Measurements from ENCODE around the gene MUC20.
"Not testable (repeated sequence)": the region's sequence is repeated elsewhere in the genome, so short reads cannot be mapped to it uniquely, and the experiment has no call there.

The MUC20 gene

GRCh38 chr3:195720831-195721506 lies at the start of gene MUC20:
Gene MUC20 (plus strand): TSS chr3:195720978. CDS start chr3:195721008, 30 bp downstream.
- H3K4me1 Mint-ChIP-seq (ENCODE audit: low read depth); H3K9me3 Mint-ChIP-seq; H3K27me3 Mint-ChIP-seq (ENCODE audit: low read depth); DNase-seq (ENCODE audit: low spot score); H3K36me3 Mint-ChIP-seq (ENCODE audit: low read depth); H3K4me3 Mint-ChIP-seq; H3K27ac Mint-ChIP-seq: not testable (repeated sequence)

GRCh38 chr3:195671283-195671682 lies 49.5 kb upstream of the MUC20 start:
- H3K9me3 Mint-ChIP-seq; H3K27ac Mint-ChIP-seq; H3K4me1 Mint-ChIP-seq (ENCODE audit: low read depth); H3K4me3 Mint-ChIP-seq; H3K27me3 Mint-ChIP-seq (ENCODE audit: low read depth); DNase-seq (ENCODE audit: low spot score): not testable (repeated sequence)
- peaks cover 34% of the 10 kb centered on the region for H3K36me3 Mint-ChIP-seq (ENCODE audit: low read depth)

- H3K27ac Mint-ChIP-seq; H3K9me3 Mint-ChIP-seq; H3K4me3 Mint-ChIP-seq; H3K4me1 Mint-ChIP-seq (ENCODE audit: low read depth); H3K27me3 Mint-ChIP-seq (ENCODE audit: low read depth); DNase-seq (ENCODE audit: low spot score): not testable (repeated sequence)
- peaks cover 40% of the 10 kb centered on the region for H3K36me3 Mint-ChIP-seq (ENCODE audit: low read depth)
Measured at GRCh38 chr3:195673711-195674110, 47.1 kb upstream of the MUC20 start.

- H3K9me3 Mint-ChIP-seq; H3K27me3 Mint-ChIP-seq (ENCODE audit: low read depth): not testable (repeated sequence)
Measured at GRCh38 chr3:195678391-195679015, 42.3 kb upstream of the MUC20 start.

GRCh38 chr3:195680690-195681089 lies 40.1 kb upstream of the MUC20 start:
- not testable (repeated sequence) for H3K4me3 Mint-ChIP-seq; H3K9me3 Mint-ChIP-seq; DNase-seq (ENCODE audit: low spot score); H3K27me3 Mint-ChIP-seq (ENCODE audit: low read depth); H3K27ac Mint-ChIP-seq; H3K4me1 Mint-ChIP-seq (ENCODE audit: low read depth)
- peaks cover 45% of the 10 kb centered on the region for H3K36me3 Mint-ChIP-seq (ENCODE audit: low read depth)

More at GRCh38 chr3:195678391-195679015, 42.3 kb upstream of the MUC20 start:
- peaks cover 39% of the 10 kb centered on the region for H3K36me3 Mint-ChIP-seq (ENCODE audit: low read depth)
- DNase-seq (ENCODE audit: low spot score); H3K4me3 Mint-ChIP-seq; H3K4me1 Mint-ChIP-seq (ENCODE audit: low read depth); H3K27ac Mint-ChIP-seq: not testable (repeated sequence)

- not testable (repeated sequence) for H3K4me3 Mint-ChIP-seq; H3K27ac Mint-ChIP-seq; H3K4me1 Mint-ChIP-seq (ENCODE audit: low read depth); H3K27me3 Mint-ChIP-seq (ENCODE audit: low read depth); H3K9me3 Mint-ChIP-seq; DNase-seq (ENCODE audit: low spot score)
- peaks cover 52% of the 10 kb centered on the region for H3K36me3 Mint-ChIP-seq (ENCODE audit: low read depth)
Measured at GRCh38 chr3:195681458-195682103, 39.2 kb upstream of the MUC20 start.

GRCh38 chr3:195682104-195682742 lies 38.6 kb upstream of the MUC20 start:
- not testable (repeated sequence) for H3K4me1 Mint-ChIP-seq (ENCODE audit: low read depth); H3K27me3 Mint-ChIP-seq (ENCODE audit: low read depth); H3K27ac Mint-ChIP-seq; H3K4me3 Mint-ChIP-seq; DNase-seq (ENCODE audit: low spot score); H3K9me3 Mint-ChIP-seq
- H3K36me3 Mint-ChIP-seq (ENCODE audit: low read depth) = peaks cover 57% of the 10 kb centered on the region

- peaks cover 55% of the 10 kb centered on the region for H3K36me3 Mint-ChIP-seq (ENCODE audit: low read depth)
- H3K27me3 Mint-ChIP-seq (ENCODE audit: low read depth); H3K9me3 Mint-ChIP-seq; DNase-seq (ENCODE audit: low spot score); H3K4me3 Mint-ChIP-seq: not testable (repeated sequence)
- H3K4me1 Mint-ChIP-seq (ENCODE audit: low read depth) = peaks cover 11% of the 10 kb centered on the region
- H3K27ac Mint-ChIP-seq = peak overlapping the region; percentile 1
Measured at GRCh38 chr3:195683722-195684526, 36.9 kb upstream of the MUC20 start.

- not testable (repeated sequence) for H3K9me3 Mint-ChIP-seq; H3K27ac Mint-ChIP-seq; H3K4me3 Mint-ChIP-seq; H3K27me3 Mint-ChIP-seq (ENCODE audit: low read depth); DNase-seq (ENCODE audit: low spot score)
- Mint-ChIP-seq H3K36me3 (ENCODE audit: low read depth) (peaks cover 56% of the 10 kb centered on the region), H3K4me1 (ENCODE audit: low read depth) (peaks cover 16% of the 10 kb centered on the region)
Measured at GRCh38 chr3:195684527-195685257, 36.1 kb upstream of the MUC20 start.

- DNase-seq (ENCODE audit: low spot score) = not testable (repeated sequence)
- peaks cover 22% of the 10 kb centered on the region for H3K4me1 Mint-ChIP-seq (ENCODE audit: low read depth)
Measured at GRCh38 chr3:195686537-195687208, 34.1 kb upstream of the MUC20 start.

GRCh38 chr3:195687209-195687760 lies 33.5 kb upstream of the MUC20 start:
- H3K4me3 Mint-ChIP-seq; H3K9me3 Mint-ChIP-seq; H3K27me3 Mint-ChIP-seq (ENCODE audit: low read depth): not testable (repeated sequence)
- peak; percentile 68 for DNase-seq (ENCODE audit: low spot score)
- Mint-ChIP-seq H3K36me3 (ENCODE audit: low read depth) (peaks cover 65% of the 10 kb centered on the region), H3K4me1 (ENCODE audit: low read depth) (peaks cover 28% of the 10 kb centered on the region), H3K27ac (peak overlapping the region; percentile 44)

More at GRCh38 chr3:195686537-195687208, 34.1 kb upstream of the MUC20 start:
- not testable (repeated sequence) for H3K27me3 Mint-ChIP-seq (ENCODE audit: low read depth); H3K4me3 Mint-ChIP-seq; H3K27ac Mint-ChIP-seq; H3K9me3 Mint-ChIP-seq
- H3K36me3 Mint-ChIP-seq (ENCODE audit: low read depth) = peaks cover 60% of the 10 kb centered on the region

GRCh38 chr3:195688471-195689183 lies 32.2 kb upstream of the MUC20 start:
- not testable (repeated sequence) for H3K27ac Mint-ChIP-seq; H3K27me3 Mint-ChIP-seq (ENCODE audit: low read depth); DNase-seq (ENCODE audit: low spot score); H3K9me3 Mint-ChIP-seq; H3K4me3 Mint-ChIP-seq
- H3K36me3 Mint-ChIP-seq (ENCODE audit: low read depth) = peaks cover 71% of the 10 kb centered on the region
- H3K4me1 Mint-ChIP-seq (ENCODE audit: low read depth) = peaks cover 32% of the 10 kb centered on the region
